HepG2 (cell line): ENCODE results near the gene ALG11. TPM values are rescaled to one million over a fixed set of nuclear protein-coding genes. Genes with fewer than 3 reads are reported as not detected.

Source experiments
- ATAC-seq: fragments of 200-7000 bp; cut with Tn5 transposase; 3 replicates; pipeline ENCODE4 v1.9.1; 2020; ENCODE audit warnings: mild to moderate bottlenecking, moderate library complexity
- BruUV-seq: library from RNA; stranded (reverse); fragments of 400-500 nt; replicated peaks from 2 replicates; lab custom pipeline; 2021; lab: Mats Ljungman, UMichigan
- CTCF ChIA-PET: fragments of 300-600 bp; formaldehyde crosslinking; extraction: SDS; loops from one replicate; lab custom pipeline; 2021; ENCODE audit warnings: low total read pairs, inconsistent platforms, low intra/inter-chr PET ratio; lab: Yijun Ruan, JAX
- POLR2A ChIA-PET: fragments of 350-600 bp; sonication (Branson Sonifier 250); formaldehyde crosslinking; loops from one replicate; lab custom pipeline; 2020; ENCODE audit warnings: antibody characterized with exemption, inconsistent platforms; lab: Yijun Ruan, JAX
- DNase-seq: peaks from one replicate; pipeline ENCODE4 v3.0.0-alpha.2; 2015; ENCODE audit warnings: low spot score
- FAIRE-seq: peaks from 3 replicates; lab custom pipeline; 2011; peaks lifted over from hg19 to GRCh38; lab: Jason Lieb, UNC
- H2AFZ ChIP-seq: one replicate; pipeline ENCODE4 v1.6.1; 2011; ENCODE audit warnings: low read length, inconsistent platforms
- H3K27ac ChIP-seq: fragments of 300-600 bp; 3 replicates; pipeline ENCODE4 v1.8.0; 2011; ENCODE audit warnings: mixed run types, mild to moderate bottlenecking, mixed read lengths, low read length, inconsistent platforms; ENCODE audit not compliant: insufficient read depth; ENCODE audit errors: extremely low read length
- H3K27me3 ChIP-seq, 2 experiments: fragments of 200-600 bp in 1 of 2; 2 replicates in 1 of 2; 3 replicates in 1 of 2; pipeline versions ENCODE4 v1.6.0 to v1.8.0; 2011; ENCODE audit warnings: low read length in 2 of 2, mild to moderate bottlenecking in 2 of 2, moderate library complexity in 2 of 2, inconsistent platforms in 1 of 2; ENCODE audit not compliant: insufficient read depth in 2 of 2, control insufficient read depth in 1 of 2
- H3K36me3 ChIP-seq, 2 experiments: fragments of 200-600 bp in 1 of 2; replicated peaks in 1 of 2; 2 replicates in 1 of 2; 3 replicates in 1 of 2; pipeline versions ENCODE4 v1.5.1 to v1.8.0; 2011; ENCODE audit warnings: low read length in 2 of 2, inconsistent platforms in 1 of 2; ENCODE audit not compliant: insufficient read depth in 2 of 2, control insufficient read depth in 1 of 2
- H3K4me1 ChIP-seq: 2 replicates; pipeline ENCODE4 v1.5.1; 2012; ENCODE audit warnings: low read length, inconsistent platforms; ENCODE audit not compliant: insufficient read depth
- H3K4me2 ChIP-seq: 2 replicates; pipeline ENCODE4 v1.6.0; 2011; ENCODE audit warnings: low read depth, low read length, inconsistent platforms
- H3K4me3 ChIP-seq, 3 experiments: fragments of 200-600 bp in 1 of 3; sonication (generic), shearing (Covaris generic) in 1 of 3; replicated peaks in 1 of 3; 2 replicates each; pipeline ENCODE4 v1.5.1; 2011 to 2016; ENCODE audit warnings: low read length in 3 of 3, inconsistent platforms in 2 of 3, low read depth in 2 of 3, mild to moderate bottlenecking in 2 of 3, control low read depth in 1 of 3, mixed read lengths in 1 of 3; ENCODE audit not compliant: insufficient read depth in 1 of 3
- H3K79me2 ChIP-seq: one replicate; pipeline ENCODE4 v1.6.1; 2011; ENCODE audit warnings: low read length, inconsistent platforms; ENCODE audit not compliant: insufficient read depth
- H3K9ac ChIP-seq: 2 replicates; pipeline ENCODE4 v1.6.0; 2011; ENCODE audit warnings: mild to moderate bottlenecking, low read depth, low read length, inconsistent platforms; ENCODE audit not compliant: insufficient read depth
- H3K9me3 ChIP-seq: 2 replicates; pipeline ENCODE4 v1.5.1; 2012; ENCODE audit warnings: mild to moderate bottlenecking, low read length
- H4K20me1 ChIP-seq: 2 replicates; pipeline ENCODE4 v1.6.0; 2011; ENCODE audit warnings: inconsistent platforms, mild to moderate bottlenecking, low read length, moderate library complexity; ENCODE audit not compliant: insufficient read depth
- ESRRA ChIP-seq: sonication (generic); formaldehyde crosslinking; IDR thresholded peaks from 2 replicates; pipeline ENCODE4 v1.5.1; 2020; ENCODE audit warnings: mild to moderate bottlenecking, low read depth, missing genetic modification reagents
- FOXP4 ChIP-seq: sonication (generic); formaldehyde crosslinking; IDR thresholded peaks from 2 replicates; pipeline ENCODE4 v1.4.0; 2020; ENCODE audit warnings: missing genetic modification reagents
- HIC2 ChIP-seq: sonication (generic); formaldehyde crosslinking; IDR thresholded peaks from 2 replicates; pipeline ENCODE4 v1.9.0; 2022; ENCODE audit warnings: low read depth, missing genetic modification reagents
- HMGA1 ChIP-seq: sonication (generic); formaldehyde crosslinking; conservative IDR thresholded peaks from 2 replicates; pipeline ENCODE4 v1.4.0; 2020; ENCODE audit warnings: missing genetic modification reagents
- HNF4A ChIP-seq: sonication (generic); formaldehyde crosslinking; IDR thresholded peaks from 2 replicates; pipeline ENCODE4 v1.4.0; 2020; ENCODE audit warnings: missing genetic modification reagents
- KLF16 ChIP-seq, 2 experiments: sonication (generic) in 1 of 2; formaldehyde crosslinking in 1 of 2; IDR thresholded peaks; 2 replicates each; pipeline versions ENCODE4 v1.6.1 to v1.8.0; 2016 to 2023; ENCODE audit warnings: missing genetic modification reagents in 2 of 2, missing compliant biosample characterization in 1 of 2
- MED1 ChIP-seq: sonication (generic); formaldehyde crosslinking; IDR thresholded peaks from 2 replicates; pipeline ENCODE4 v1.4.0; 2020; ENCODE audit warnings: missing genetic modification reagents
- MYNN ChIP-seq: sonication (generic); formaldehyde crosslinking; IDR thresholded peaks from 2 replicates; pipeline ENCODE4 v1.4.0; 2020; ENCODE audit warnings: mild to moderate bottlenecking, low read depth, missing genetic modification reagents
- NFATC3 ChIP-seq: sonication (generic); formaldehyde crosslinking; IDR thresholded peaks from 2 replicates; pipeline ENCODE4 v1.5.1; 2020; ENCODE audit warnings: mild to moderate bottlenecking, missing genetic modification reagents
- SOX6 ChIP-seq, 2 experiments: fragments of 450-650 bp in 1 of 2; sonication (generic) in 1 of 2; formaldehyde crosslinking in 1 of 2; IDR thresholded peaks; 2 replicates each; pipeline versions ENCODE4 v1.4.0 to v1.6.1; 2017 to 2020; ENCODE audit warnings: antibody characterized with exemption in 1 of 2, mild to moderate bottlenecking in 1 of 2, missing genetic modification reagents in 1 of 2
- THYN1 ChIP-seq: sonication (generic); formaldehyde crosslinking; IDR thresholded peaks from 2 replicates; pipeline ENCODE4 v1.8.1; 2023; ENCODE audit warnings: low read depth, mild to moderate bottlenecking, moderate library complexity, missing genetic modification reagents, borderline replicate concordance
- ZNF207 ChIP-seq: fragments of 450-650 bp; IDR thresholded peaks from 2 replicates; pipeline ENCODE4 v1.6.1; 2016; ENCODE audit warnings: antibody characterized with exemption, borderline replicate concordance
- ZNF326 ChIP-seq: sonication (generic); formaldehyde crosslinking; IDR thresholded peaks from 2 replicates; pipeline ENCODE4 v1.4.0; 2020; ENCODE audit warnings: missing genetic modification reagents, borderline replicate concordance
- ZNF383 ChIP-seq: sonication (generic); formaldehyde crosslinking; IDR thresholded peaks from 2 replicates; pipeline ENCODE4 v1.4.0; 2020; ENCODE audit warnings: missing genetic modification reagents, mild to moderate bottlenecking, borderline replicate concordance
- ZNF883 ChIP-seq: sonication (generic); formaldehyde crosslinking; IDR thresholded peaks from 2 replicates; pipeline ENCODE4 v1.5.1; 2020; ENCODE audit warnings: mild to moderate bottlenecking, missing genetic modification reagents; ENCODE audit errors: not compliant biosample characterization
- WGBS: methylation state at CpG from one replicate; pipeline ENCODE4 v1.1.6; 2017; ENCODE audit warnings: low lambda C conversion rate; 5-methylcytosine and 5-hydroxymethylcytosine counted together
- in situ Hi-C: cut with HindIII; loops from 2 replicates; pipeline ENCODE4 v1.10.0; 2017; ENCODE audit warnings: low pct_unique_long_range_greater_than_20kb; ENCODE audit not compliant: extremely low pct_ligation_motif_present
- intact Hi-C: fragments of 100-400 bp; cut with micrococcal nuclease; formaldehyde crosslinking; loops from one replicate; pipeline ENCODE4 v1.10.0; 2022; ENCODE audit not compliant: unreplicated experiment
- polyA plus RNA-seq, 8 experiments: library from polyadenylated mRNA; depleted of rRNA in 3 of 8; stranded (reverse) in 7 of 8; unstranded in 1 of 8; fragments of >200 nt; fragmentation: Illumina TruSeq in 4 of 8; extraction: Trizol in 4 of 8; gene quantifications; 2 replicates each; pipeline versions ENCODE4 v1.2.1 to v1.2.3, GENCODE V29; 2011 to 2016; ENCODE audit warnings: low read depth in 4 of 8, missing spikeins in 1 of 8, mixed read lengths in 1 of 8; ENCODE audit not compliant: insufficient read depth in 1 of 8
- total RNA-seq, 5 experiments: library from RNA; depleted of rRNA; stranded (reverse); fragments of >200 nt; fragmentation: Illumina TruSeq; extraction: Trizol; gene quantifications; 2 replicates each; pipeline ENCODE4 v1.2.3, GENCODE V29; 2016; ENCODE audit warnings: low read depth in 1 of 5

The ALG11 gene
- total and polyA plus RNA-seq, 2 of the 13 experiments (the other 11 are each of a cell fraction or from before 2014, with no cell fraction given), result 14.7 to 27.9 TPM

GRCh38 chr13:51976890-51977289 lies 35.3 kb upstream of the ALG11 start (continued):
- peak; percentile 36; the same call in 1 of the 2 replicates for TF ChIP-seq HNF4A (CRISPR knock-in tag)
- TF ChIP-seq KLF16 (CRISPR knock-in tag; IDR thresholded peaks at IDR 0.05), result no peak
- TF ChIP-seq ZNF207, result no peak
- no peak for TF ChIP-seq ESRRA (CRISPR knock-in tag)
- no peak for TF ChIP-seq SOX6 (IDR thresholded peaks at IDR 0.05)
- TF ChIP-seq SOX6 (CRISPR knock-in tag; IDR thresholded peaks at IDR 0.05), result peak; percentile 34; the same call in 1 of the 2 replicates
- no peak for TF ChIP-seq ZNF326 (CRISPR knock-in tag)
- no peak for TF ChIP-seq MYNN (CRISPR knock-in tag)
- no peak for TF ChIP-seq HMGA1 (CRISPR knock-in tag)
- TF ChIP-seq FOXP4 (CRISPR knock-in tag), result no peak

- H3K4me2 ChIP-seq, result no peak overlapping the region
- intact Hi-C loops, result loop anchor here (10.0 kb wide), 1 partner anchor 227 kb away; no protein-coding TSS in a partner anchor
- ChIA-PET CTCF (no interaction called here), POLR2A (interaction anchor here (2.9 kb wide), 1 partner anchor 21 kb away, joined by 25 read pairs; no protein-coding TSS in a partner anchor)
- H3K27ac ChIP-seq, result no peak overlapping the region
- FAIRE-seq, result no peak
- no TSS peak for BruUV-seq
- in situ Hi-C loops, result no loop called here
- H3K4me1 ChIP-seq, result peaks cover 62% of the 10 kb centered on the region
- H3K36me3 ChIP-seq, result peaks cover 11 to 33% of the 10 kb centered on the region in 2 experiments
- no peaks in the 10 kb centered on the region for H3K9me3 ChIP-seq
- H2AFZ ChIP-seq, result no peak overlapping the region
- TF ChIP-seq ZNF383 (CRISPR knock-in tag), result no peak
- no peak for TF ChIP-seq THYN1 (CRISPR knock-in tag)
- TF ChIP-seq ZNF883 (CRISPR knock-in tag), result no peak
- TF ChIP-seq MED1, result no peak
- no peak for TF ChIP-seq NFATC3 (CRISPR knock-in tag)
- TF ChIP-seq HIC2 (CRISPR knock-in tag), result no peak
- peaks cover 88% of the 10 kb centered on the region for H3K79me2 ChIP-seq
- no peak overlapping the region for H3K4me3 ChIP-seq
- WGBS, result 96% methylated on average over 5 of the region's 5 CpGs
- no peaks in the 10 kb centered on the region for H3K27me3 ChIP-seq
- no peak overlapping the region for H3K9ac ChIP-seq
- DNase-seq, result no peak
- no peak for ATAC-seq
- no peaks in the 10 kb centered on the region; the same call in 1 of the 2 replicates for H4K20me1 ChIP-seq
Observed at GRCh38 chr13:51977625-51978024, 34.6 kb upstream of the ALG11 start.
